Body of pancreas (tissue), 4 donors: Measurements from ENCODE around the gene KRT84. TPM values are rescaled to one million over a fixed set of nuclear protein-coding genes. Genes with fewer than 3 reads are reported as not detected.

ENCODE experiments used
- ATAC-seq: fragments of 150-250 bp; one replicate; pipeline ENCODE4 v1.9.1; 2016
- DNase-seq, 4 donors: peaks; one replicate each; pipeline ENCODE4 v3.0.0-alpha.2; 2019
- H3K27ac ChIP-seq, 4 donors: fragments of 200-600 bp; sonication (generic); 1 replicate in 3 of 4; 2 replicates in 1 of 4; pipeline versions ENCODE4 v1.5.1 to v1.6.1; 2016 to 2019; ENCODE audit warnings: mild to moderate bottlenecking in 1 of 4, mixed read lengths in 1 of 4, moderate library complexity in 1 of 4
- H3K27me3 ChIP-seq, 2 donors: fragments of 200-600 bp; sonication (generic); one replicate each; pipeline ENCODE4 v1.6.0; 2016; ENCODE audit warnings: mild to moderate bottlenecking in 1 of 2
- H3K36me3 ChIP-seq, 2 donors: fragments of 200-600 bp; sonication (generic); replicated peaks in 1 of 2; 2 replicates each; pipeline ENCODE4 v1.5.1; 2016; ENCODE audit warnings: low read depth in 2 of 2; ENCODE audit not compliant: insufficient read depth in 1 of 2
- H3K4me1 ChIP-seq: fragments of 200-600 bp; sonication (generic); one replicate; pipeline ENCODE4 v1.6.0; 2016
- H3K4me3 ChIP-seq, 2 donors: fragments of 200-600 bp; sonication (generic); 1 replicate in 1 of 2; 2 replicates in 1 of 2; pipeline ENCODE4 v1.5.1; 2016 to 2019
- H3K9me3 ChIP-seq, 3 donors: fragments of 200-600 bp; sonication (generic); 1 replicate in 2 of 3; 2 replicates in 1 of 3; pipeline ENCODE4 v1.5.1; 2016
- CTCF ChIP-seq, 7 experiments: fragments of 450-650 bp in 4 of 7; fragments of 200-600 bp in 3 of 7; sonication (generic) in 3 of 7; IDR thresholded peaks; one replicate each; pipeline ENCODE4 v1.5.1; 2016 to 2019; ENCODE audit warnings: antibody characterized with exemption in 7 of 7
- POLR2A ChIP-seq, 3 donors: fragments of 450-650 bp; IDR thresholded peaks; one replicate each; pipeline ENCODE4 v1.6.1; 2016; ENCODE audit warnings: antibody characterized with exemption in 3 of 3, mild to moderate bottlenecking in 2 of 3
- whole genome bisulfite sequencing, 2 donors: methylation state at CpG; one replicate each; pipeline ENCODE4 v1.1.5; 2017; 5-methylcytosine and 5-hydroxymethylcytosine counted together
- intact Hi-C: fragments of 100-400 bp; cut with DNase I; formaldehyde crosslinking; loops from one replicate; pipeline ENCODE4 v1.15.1; 2023
- total RNA-seq, 2 donors: library from RNA; depleted of rRNA; stranded (reverse); fragments of >200 nt; gene quantifications; one replicate each; pipeline ENCODE4 v1.1.0, GENCODE V29; 2016

KRT84 gene
- total RNA-seq, 2 donors from 2014 or later, result not detected

GRCh38 chr12:52401926-52402325, 16.5 kb upstream of the KRT84 start:
- no peaks in the 10 kb centered on the region for H3K9me3 ChIP-seq
- DNase-seq (no peak), ATAC-seq (no peak)
- no peaks in the 10 kb centered on the region for H3K4me1 ChIP-seq
- intact Hi-C loops, result no loop called here
- no peak overlapping the region for H3K4me3 ChIP-seq
- no peaks in the 10 kb centered on the region for H3K27me3 ChIP-seq
- WGBS, 2 donors, result 52 to 81% methylated on average over 4 of the region's 4 CpGs
- TF ChIP-seq POLR2A (IDR thresholded peaks at IDR 0.05), result no peak
- no peak for TF ChIP-seq CTCF (IDR thresholded peaks at IDR 0.05)
- no peak overlapping the region for H3K27ac ChIP-seq
- no peaks in the 10 kb centered on the region for H3K36me3 ChIP-seq

GRCh38 chr12:52401526-52401925, 16.1 kb upstream of the KRT84 start:
- intact Hi-C loops, result no loop called here
- H3K27ac ChIP-seq, result no peak overlapping the region
- no peaks in the 10 kb centered on the region for H3K4me1 ChIP-seq
- no peaks in the 10 kb centered on the region for H3K36me3 ChIP-seq
- ATAC-seq (no peak), DNase-seq (no peak)
- TF ChIP-seq POLR2A (IDR thresholded peaks at IDR 0.05) (no peak), CTCF (IDR thresholded peaks at IDR 0.05) (no peak)
- no peaks in the 10 kb centered on the region for H3K27me3 ChIP-seq
- H3K4me3 ChIP-seq, result no peak overlapping the region
- H3K9me3 ChIP-seq, result no peaks in the 10 kb centered on the region
- 82 to 88% methylated on average over 4 to 5 of the region's 5 CpGs for WGBS, 2 donors

- no peak for ATAC-seq
- Histone ChIP-seq H3K36me3 (no peaks in the 10 kb centered on the region), H3K9me3 (no peaks in the 10 kb centered on the region), H3K27ac (no peak overlapping the region), H3K27me3 (no peaks in the 10 kb centered on the region), H3K4me3 (no peak overlapping the region), H3K4me1 (no peaks in the 10 kb centered on the region)
- intact Hi-C loops, result no loop called here
- 89 to 90% methylated on average over 5 to 9 of the region's 9 CpGs for WGBS, 2 donors
- DNase-seq, result no peak
- TF ChIP-seq CTCF (IDR thresholded peaks at IDR 0.05), result no peak
- no peak for TF ChIP-seq POLR2A (IDR thresholded peaks at IDR 0.05)
These were observed 15.5 kb upstream of the KRT84 start for GRCh38 chr12:52400906-52401305.

GRCh38 chr12:52399756-52400155, 14.3 kb upstream of the KRT84 start:
- WGBS, 2 donors, result 90 to 96% methylated on average over 5 to 16 of the region's 16 CpGs
- intact Hi-C loops, result no loop called here
- no peak for DNase-seq

More at GRCh38 chr12:52399756-52400155, 14.3 kb upstream of the KRT84 start:
- no peaks in the 10 kb centered on the region for H3K36me3 ChIP-seq
- no peak overlapping the region for H3K4me3 ChIP-seq
- no peaks in the 10 kb centered on the region for H3K9me3 ChIP-seq
- TF ChIP-seq CTCF (IDR thresholded peaks at IDR 0.05) (no peak), POLR2A (IDR thresholded peaks at IDR 0.05) (no peak)
- no peak for ATAC-seq
- no peak overlapping the region for H3K27ac ChIP-seq
- H3K4me1 ChIP-seq, result no peaks in the 10 kb centered on the region
- H3K27me3 ChIP-seq, result no peaks in the 10 kb centered on the region
